ENCODE measurements around the gene CCDC77.

DNA sequence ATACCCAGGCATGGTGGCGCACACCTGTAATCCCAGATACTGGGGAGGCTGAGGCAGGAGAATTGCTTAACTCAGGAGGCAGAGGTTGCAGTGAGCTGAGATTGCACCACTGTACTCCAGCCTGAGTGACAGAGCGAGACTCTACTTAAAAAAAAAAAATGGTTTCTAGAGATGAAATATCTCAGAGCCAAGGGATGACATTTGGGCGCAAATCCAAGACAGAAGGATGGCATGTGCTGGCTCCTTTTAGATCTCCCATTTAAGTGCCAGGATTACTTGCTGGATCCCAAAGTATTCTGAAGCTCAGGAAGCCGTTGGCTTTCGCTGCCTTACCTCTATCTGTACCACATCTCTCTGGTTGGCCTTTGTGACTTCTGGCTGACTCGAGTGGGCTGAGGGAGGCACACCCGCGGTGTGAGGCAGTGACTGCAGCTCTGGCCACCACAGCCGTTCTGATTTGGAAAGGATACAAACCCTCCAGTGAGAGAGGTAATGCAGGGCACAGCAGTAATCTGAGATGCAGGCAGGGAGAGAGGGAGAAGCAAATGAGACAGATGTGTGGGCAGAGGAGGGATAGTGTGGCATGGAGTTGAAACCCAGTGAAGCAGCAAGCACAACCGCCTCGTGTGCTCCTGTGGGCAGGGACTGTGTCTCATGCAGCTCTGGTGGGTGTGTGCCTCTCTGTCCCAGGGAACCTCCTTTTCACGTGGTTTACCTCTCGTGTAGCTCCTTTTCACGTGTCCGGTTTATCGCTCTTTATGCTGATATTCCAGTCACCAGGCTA, 63.2 kb downstream of the CCDC77 start:
- TF ChIP-seq POLR2AphosphoS5 (IDR thresholded peaks at IDR 0.05; ENCODE audit: low read depth, low read length), result no peak
- no peak for TF ChIP-seq POLR2A (IDR thresholded peaks at IDR 0.05; ENCODE audit: low read depth, low read length)

Data from GM12892 (cell line).